ENCODE results near the gene GPR15LG.

The GPR15LG gene

GRCh38 chr10:84234479-84234878 is 60.9 kb downstream of the GPR15LG start:
- DNase-seq (ENCODE audit: low spot score) = no peak
- TF ChIP-seq, protein P1, sequence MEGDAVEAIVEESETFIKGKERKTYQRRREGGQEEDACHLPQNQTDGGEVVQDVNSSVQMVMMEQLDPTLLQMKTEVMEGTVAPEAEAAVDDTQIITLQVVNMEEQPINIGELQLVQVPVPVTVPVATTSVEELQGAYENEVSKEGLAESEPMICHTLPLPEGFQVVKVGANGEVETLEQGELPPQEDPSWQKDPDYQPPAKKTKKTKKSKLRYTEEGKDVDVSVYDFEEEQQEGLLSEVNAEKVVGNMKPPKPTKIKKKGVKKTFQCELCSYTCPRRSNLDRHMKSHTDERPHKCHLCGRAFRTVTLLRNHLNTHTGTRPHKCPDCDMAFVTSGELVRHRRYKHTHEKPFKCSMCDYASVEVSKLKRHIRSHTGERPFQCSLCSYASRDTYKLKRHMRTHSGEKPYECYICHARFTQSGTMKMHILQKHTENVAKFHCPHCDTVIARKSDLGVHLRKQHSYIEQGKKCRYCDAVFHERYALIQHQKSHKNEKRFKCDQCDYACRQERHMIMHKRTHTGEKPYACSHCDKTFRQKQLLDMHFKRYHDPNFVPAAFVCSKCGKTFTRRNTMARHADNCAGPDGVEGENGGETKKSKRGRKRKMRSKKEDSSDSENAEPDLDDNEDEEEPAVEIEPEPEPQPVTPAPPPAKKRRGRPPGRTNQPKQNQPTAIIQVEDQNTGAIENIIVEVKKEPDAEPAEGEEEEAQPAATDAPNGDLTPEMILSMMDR (IDR thresholded peaks at IDR 0.05; ENCODE audit: extremely low read depth, missing control alignments) = no peak
